BJ (cell line): ENCODE data around the gene GRK1. TPM values are rescaled to one million over a fixed set of nuclear protein-coding genes. Genes with fewer than 3 reads are reported as not detected.

Experiments used
- CTCF ChIA-PET: fragments of 350-600 bp; formaldehyde crosslinking; extraction: SDS; loops from one replicate; lab custom pipeline; 2021; ENCODE audit warnings: antibody characterized with exemption, inconsistent platforms; lab: Yijun Ruan, JAX
- POLR2A ChIA-PET: fragments of 300-600 bp; sonication (Branson Sonifier 250); formaldehyde crosslinking; extraction: SDS; loops from one replicate; lab custom pipeline; 2021; ENCODE audit warnings: antibody characterized with exemption; lab: Charles Lee
- DNase-seq: peaks from one replicate; pipeline ENCODE4 v3.0.0-alpha.2; 2011; ENCODE audit warnings: low read depth
- H3K27me3 ChIP-seq: 2 replicates; pipeline ENCODE4 v1.6.0; 2011; ENCODE audit warnings: low read length; ENCODE audit not compliant: control insufficient read depth, insufficient read depth
- H3K36me3 ChIP-seq: 2 replicates; pipeline ENCODE4 v1.5.1; 2011; ENCODE audit warnings: low read length; ENCODE audit not compliant: control insufficient read depth, insufficient read depth
- H3K4me3 ChIP-seq: 2 replicates; pipeline ENCODE4 v1.5.1; 2011; ENCODE audit warnings: low read depth, mild to moderate bottlenecking, control low read depth, low read length
- CTCF ChIP-seq: IDR thresholded peaks from 2 replicates; pipeline ENCODE4 v1.5.1; 2011; ENCODE audit warnings: low read depth, mild to moderate bottlenecking, control low read depth, inconsistent platforms, low read length, moderate library complexity; ENCODE audit not compliant: insufficient read depth
- polyA plus RNA-seq: library from polyadenylated mRNA; depleted of rRNA; stranded (reverse); fragments of >200 nt; gene quantifications from 2 replicates; pipeline ENCODE4 v1.2.3, GENCODE V29; 2011

Gene GRK1
- polyA plus RNA-seq, 1 experiment = 0.02 TPM

- Histone ChIP-seq H3K4me3 (no peak overlapping the region), H3K27me3 (no peaks in the 10 kb centered on the region), H3K36me3 (no peaks in the 10 kb centered on the region)
- DNase-seq = no peak
- ChIA-PET CTCF (no interaction called here), POLR2A (no interaction called here)
- no peak for TF ChIP-seq CTCF
These were observed 99.2 kb downstream of the GRK1 start for GRCh38 chr13:113766035-113766800.

- ChIA-PET POLR2A (no interaction called here), CTCF (interaction anchor here (1.2 kb wide), 1 partner anchor 8 kb away, joined by 3 read pairs; the partner anchor contains the start of gene TMEM255B)
- no peak for DNase-seq
- Histone ChIP-seq H3K4me3 (no peak overlapping the region), H3K36me3 (no peaks in the 10 kb centered on the region), H3K27me3 (no peaks in the 10 kb centered on the region)
- no peak for TF ChIP-seq CTCF
These were observed 100.3 kb downstream of the GRK1 start for GRCh38 chr13:113767366-113767765.

GRCh38 chr13:113768018-113768905 is 101.2 kb downstream of the GRK1 start:
- CTCF ChIA-PET = interaction anchor here (1.2 kb wide), 1 partner anchor 9 kb away, joined by 3 read pairs; the partner anchor contains the start of gene TMEM255B

GRCh38 chr13:113769106-113769505 is 102.1 kb downstream of the GRK1 start:
- no peaks in the 10 kb centered on the region for H3K27me3 ChIP-seq
- POLR2A ChIA-PET = no interaction called here
- TF ChIP-seq CTCF = no peak
- DNase-seq = no peak
- no peak overlapping the region for H3K4me3 ChIP-seq
- CTCF ChIA-PET = no interaction called here
- no peaks in the 10 kb centered on the region for H3K36me3 ChIP-seq

More at GRCh38 chr13:113768018-113768905, 101.2 kb downstream of the GRK1 start:
- POLR2A ChIA-PET = no interaction called here
- no peaks in the 10 kb centered on the region for H3K36me3 ChIP-seq
- H3K4me3 ChIP-seq = no peak overlapping the region
- no peak for TF ChIP-seq CTCF
- DNase-seq = no peak
- no peaks in the 10 kb centered on the region for H3K27me3 ChIP-seq

- DNase-seq = no peak
- no peak for TF ChIP-seq CTCF
- H3K27me3 ChIP-seq = no peaks in the 10 kb centered on the region
- no peak overlapping the region for H3K4me3 ChIP-seq
- H3K36me3 ChIP-seq = no peaks in the 10 kb centered on the region
- CTCF ChIA-PET = no interaction called here
- POLR2A ChIA-PET = no interaction called here
These were observed 102.9 kb downstream of the GRK1 start for GRCh38 chr13:113769881-113770280.
